ENCODE data around the gene IRX2.

Gene IRX2

GRCh38 chr5:2736872-2737271, 14.6 kb downstream of the IRX2 start:
- Histone ChIP-seq H2AFZ (ENCODE audit: low read length) (no peak overlapping the region), H3F3A (ENCODE audit: low read depth) (no peaks in the 10 kb centered on the region), H3K4me2 (ENCODE audit: low read depth, low read length, poor library complexity, severe bottlenecking) (no peak overlapping the region), H3K4me1 (ENCODE audit: insufficient read depth, low read length, poor library complexity, severe bottlenecking) (no peaks in the 10 kb centered on the region), H3K27me3 (ENCODE audit: insufficient read depth, low read length, poor library complexity, severe bottlenecking) (no peaks in the 10 kb centered on the region), H3K9ac (ENCODE audit: low read depth, low read length, poor library complexity, severe bottlenecking) (no peak overlapping the region), H3K36me3 (ENCODE audit: insufficient read depth, low read length) (no peaks in the 10 kb centered on the region), H3K9me3 (ENCODE audit: insufficient read depth, low read depth, low read length) (0 out of 2 replicates have a peak, but pooled peaks cover 3% of the 10 kb centered on the region), H4K20me1 (ENCODE audit: insufficient read depth, low read length, poor library complexity, severe bottlenecking) (no peaks in the 10 kb centered on the region), H3K9me2 (replicated peaks; ENCODE audit: low read depth, low read length) (no peaks in the 10 kb centered on the region), H3K4me3 (ENCODE audit: low read length, poor library complexity, severe bottlenecking) (no peak overlapping the region), H3K79me2 (ENCODE audit: insufficient read depth, low read length) (no peaks in the 10 kb centered on the region)
- TF ChIP-seq CTCF (conservative IDR thresholded peaks at IDR 0.05; ENCODE audit: low read length), result no peak
- no peak for TF ChIP-seq EZH2phosphoT487 (IDR thresholded peaks at IDR 0.05; ENCODE audit: borderline replicate concordance)

- no peak overlapping the region for H2AFZ ChIP-seq (ENCODE audit: low read length)
- H3K4me1 ChIP-seq (ENCODE audit: insufficient read depth, low read length, poor library complexity, severe bottlenecking), result no peaks in the 10 kb centered on the region
- H3K9me3 ChIP-seq (ENCODE audit: insufficient read depth, low read depth, low read length), result 0 out of 2 replicates have a peak, but pooled peaks cover 3% of the 10 kb centered on the region
- H3K27me3 ChIP-seq (ENCODE audit: insufficient read depth, low read length, poor library complexity, severe bottlenecking), result no peaks in the 10 kb centered on the region
- TF ChIP-seq CTCF (conservative IDR thresholded peaks at IDR 0.05; ENCODE audit: low read length), result no peak
- no peak for TF ChIP-seq EZH2phosphoT487 (IDR thresholded peaks at IDR 0.05; ENCODE audit: borderline replicate concordance)
- H3K4me2 ChIP-seq (ENCODE audit: low read depth, low read length, poor library complexity, severe bottlenecking), result no peak overlapping the region
- no peaks in the 10 kb centered on the region for H4K20me1 ChIP-seq (ENCODE audit: insufficient read depth, low read length, poor library complexity, severe bottlenecking)
- no peak overlapping the region for H3K9ac ChIP-seq (ENCODE audit: low read depth, low read length, poor library complexity, severe bottlenecking)
- H3K4me3 ChIP-seq (ENCODE audit: low read length, poor library complexity, severe bottlenecking), result no peak overlapping the region
- no peaks in the 10 kb centered on the region for H3K79me2 ChIP-seq (ENCODE audit: insufficient read depth, low read length)
- no peaks in the 10 kb centered on the region for H3K36me3 ChIP-seq (ENCODE audit: insufficient read depth, low read length)
- no peaks in the 10 kb centered on the region for H3F3A ChIP-seq (ENCODE audit: low read depth)
- no peaks in the 10 kb centered on the region for H3K9me2 ChIP-seq (replicated peaks; ENCODE audit: low read depth, low read length)
These were observed 15.5 kb downstream of the IRX2 start for GRCh38 chr5:2735996-2736395.

GRCh38 chr5:2732850-2733249, 18.6 kb downstream of the IRX2 start:
- no peak for TF ChIP-seq CTCF (conservative IDR thresholded peaks at IDR 0.05; ENCODE audit: low read length)
- no peak for TF ChIP-seq EZH2phosphoT487 (IDR thresholded peaks at IDR 0.05; ENCODE audit: borderline replicate concordance)
- Histone ChIP-seq H3K9me3 (ENCODE audit: insufficient read depth, low read depth, low read length) (no peaks in the 10 kb centered on the region; the same call in 1 of the 2 replicates), H3F3A (ENCODE audit: low read depth) (no peaks in the 10 kb centered on the region), H3K4me2 (ENCODE audit: low read depth, low read length, poor library complexity, severe bottlenecking) (no peak overlapping the region), H2AFZ (ENCODE audit: low read length) (no peak overlapping the region), H3K9me2 (replicated peaks; ENCODE audit: low read depth, low read length) (no peaks in the 10 kb centered on the region), H4K20me1 (ENCODE audit: insufficient read depth, low read length, poor library complexity, severe bottlenecking) (no peaks in the 10 kb centered on the region), H3K27me3 (ENCODE audit: insufficient read depth, low read length, poor library complexity, severe bottlenecking) (no peaks in the 10 kb centered on the region), H3K9ac (ENCODE audit: low read depth, low read length, poor library complexity, severe bottlenecking) (no peak overlapping the region), H3K4me3 (ENCODE audit: low read length, poor library complexity, severe bottlenecking) (no peak overlapping the region), H3K36me3 (ENCODE audit: insufficient read depth, low read length) (no peaks in the 10 kb centered on the region), H3K4me1 (ENCODE audit: insufficient read depth, low read length, poor library complexity, severe bottlenecking) (no peaks in the 10 kb centered on the region), H3K79me2 (ENCODE audit: insufficient read depth, low read length) (no peaks in the 10 kb centered on the region)
